Measurements from ENCODE around the gene SLC66A2.

Gene SLC66A2

GRCh38 chr18:79935499-79935898, 16.0 kb downstream of the SLC66A2 start:
- no peak for DNase-seq

DNA sequence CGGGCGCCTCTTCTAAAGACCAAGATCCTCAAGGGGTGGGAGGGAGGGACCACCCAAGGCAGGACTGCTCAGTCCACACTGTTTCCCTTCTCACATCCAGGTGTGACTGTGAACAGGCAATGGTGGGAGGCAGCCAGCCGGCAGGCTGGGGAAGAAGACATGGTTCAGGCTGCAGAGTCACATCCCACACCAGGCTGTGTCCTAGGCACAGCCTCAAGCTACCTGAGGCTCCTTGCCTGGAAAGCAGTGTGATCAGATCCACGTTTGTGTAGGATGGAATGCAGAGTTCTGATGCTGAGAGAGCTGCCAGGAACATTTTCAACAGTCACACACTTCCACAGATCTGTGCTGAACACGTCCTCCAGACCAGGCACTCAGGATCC, 16.4 kb downstream of the SLC66A2 start:
- DNase-seq: no peak

DNA sequence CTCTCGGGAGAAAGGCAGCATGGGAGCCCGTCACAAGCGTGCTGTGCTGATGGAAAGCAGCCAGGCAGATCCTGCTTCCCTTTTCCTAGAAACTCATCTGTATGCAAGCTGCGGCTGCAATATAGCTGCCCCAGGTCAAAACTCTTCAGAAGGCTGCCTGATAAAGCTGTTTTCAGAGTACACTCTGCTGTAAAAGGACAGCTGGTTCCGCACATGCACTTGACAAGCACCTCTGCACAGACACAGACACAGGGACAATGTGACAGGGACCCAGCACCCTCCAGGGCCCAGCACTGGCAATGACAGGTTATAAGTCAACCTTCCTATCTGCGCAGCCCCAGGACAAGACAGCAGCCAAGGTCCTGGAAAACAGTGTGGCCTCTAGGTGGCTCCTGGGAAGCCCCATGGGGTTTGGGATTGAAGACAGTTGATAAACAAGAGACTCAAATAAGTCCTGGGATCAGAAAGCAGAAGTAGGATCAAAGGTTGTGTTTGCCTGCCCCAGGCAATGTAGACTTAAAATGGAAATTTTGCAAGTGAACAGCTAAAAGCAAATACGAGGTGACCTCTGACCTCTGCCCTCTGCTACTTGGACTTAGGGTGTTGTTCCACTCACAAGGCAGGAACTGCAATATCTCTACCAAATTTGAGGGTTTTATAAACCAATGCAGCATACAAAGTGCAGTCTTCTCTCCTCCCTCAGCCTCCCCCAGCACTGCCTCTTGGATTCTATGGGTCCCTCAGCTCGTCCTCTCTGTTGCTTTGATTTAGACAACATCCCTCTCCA, 16.9 kb downstream of the SLC66A2 start:
- peak; percentile 89 for DNase-seq

DNA sequence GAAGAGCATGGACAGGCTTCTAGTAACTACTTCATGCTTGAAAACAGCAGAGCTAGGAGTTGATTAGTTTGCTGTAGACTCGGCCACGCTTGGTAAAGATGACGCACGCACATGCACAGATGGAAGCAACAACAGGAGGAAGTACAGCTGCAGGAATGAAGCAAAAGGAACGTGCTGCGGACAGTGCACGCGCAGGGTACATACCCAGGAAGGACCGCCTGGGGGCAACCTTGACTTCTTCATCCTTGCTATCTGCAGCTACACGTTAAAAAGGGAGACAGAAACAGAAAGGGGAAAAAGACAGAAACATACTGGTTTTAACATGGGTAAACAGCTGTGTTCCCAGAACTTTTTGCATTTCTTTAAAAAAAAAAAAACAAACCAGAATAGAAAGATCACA, 17.7 kb downstream of the SLC66A2 start:
- DNase-seq: peak; percentile 91

- no peak for DNase-seq
These were observed 18.5 kb downstream of the SLC66A2 start for GRCh38 chr18:79932907-79933306.

GRCh38 chr18:79931475-79931874, 20.0 kb downstream of the SLC66A2 start:
- DNase-seq: no peak

DNA sequence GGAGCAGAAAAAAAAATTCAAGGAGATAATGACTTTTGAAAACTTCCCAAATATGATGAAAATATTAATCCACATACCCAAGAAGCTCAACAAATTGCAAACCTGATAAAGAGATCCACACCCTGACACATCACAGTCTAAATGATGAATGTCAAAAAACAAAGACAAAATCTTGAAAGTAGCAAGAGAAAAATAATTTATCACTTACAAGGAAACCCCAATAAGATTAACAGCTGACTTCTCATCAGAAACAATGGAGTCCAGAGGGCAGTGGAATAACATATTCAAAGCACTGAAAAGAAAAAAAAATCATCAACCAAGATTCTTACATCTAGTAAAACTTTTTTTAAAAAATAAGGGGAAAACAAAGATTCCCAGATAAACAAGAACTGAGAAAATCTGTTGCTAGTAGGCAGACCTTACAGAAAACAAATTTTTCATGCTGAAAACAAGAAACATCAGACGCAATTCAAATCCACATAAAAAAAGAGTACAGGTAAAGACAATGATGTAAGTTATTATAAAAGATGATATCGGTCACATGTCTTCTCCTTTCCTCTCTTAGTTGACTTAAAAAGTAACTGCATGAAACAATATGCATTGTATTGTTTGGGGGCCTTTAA, 21.3 kb downstream of the SLC66A2 start:
- no peak for DNase-seq

DNA sequence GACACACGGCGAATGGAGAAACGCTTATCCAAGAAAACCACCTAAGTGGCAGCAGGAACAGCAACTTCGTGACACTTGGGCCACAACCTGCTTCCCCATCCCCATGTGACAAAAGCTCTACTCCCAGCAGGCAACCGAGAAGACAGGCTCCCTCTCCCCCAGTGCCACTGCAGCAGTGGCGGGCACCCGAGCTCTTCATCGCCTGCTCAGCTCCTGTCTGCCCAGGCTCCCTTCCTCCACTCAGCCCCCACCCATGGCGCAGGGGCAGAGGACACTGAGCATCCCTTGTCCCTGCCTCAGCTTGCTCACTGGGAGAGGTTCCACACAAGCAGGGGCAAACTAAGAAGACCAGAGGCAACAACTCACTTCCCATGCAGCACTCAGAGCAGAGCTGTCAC, 22.9 kb downstream of the SLC66A2 start:
- DNase-seq: no peak

- no peak for DNase-seq
These were observed 23.6 kb downstream of the SLC66A2 start for GRCh38 chr18:79927607-79928562.

- DNase-seq: no peak
These were observed 24.5 kb downstream of the SLC66A2 start for GRCh38 chr18:79926715-79927606.

DNA sequence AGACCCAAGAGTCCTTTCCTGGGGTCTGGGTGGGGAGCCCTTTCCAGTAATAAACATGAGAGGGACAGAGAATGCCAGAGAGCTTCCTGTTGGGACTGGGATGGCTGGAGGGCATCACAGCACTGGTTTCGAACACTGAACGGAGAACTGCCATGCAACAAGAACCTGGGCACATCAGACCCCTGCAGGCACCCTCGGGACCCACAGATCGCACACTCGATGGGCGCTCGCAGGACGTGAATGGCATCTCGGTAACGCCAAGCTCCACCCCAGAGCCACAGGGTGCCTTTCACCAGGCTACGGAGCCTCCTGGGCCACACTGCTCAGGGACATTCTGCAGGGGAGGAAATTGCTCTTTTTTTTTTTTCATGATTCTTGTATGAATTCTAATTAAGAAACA, 25.1 kb downstream of the SLC66A2 start:
- DNase-seq: no peak

DNA sequence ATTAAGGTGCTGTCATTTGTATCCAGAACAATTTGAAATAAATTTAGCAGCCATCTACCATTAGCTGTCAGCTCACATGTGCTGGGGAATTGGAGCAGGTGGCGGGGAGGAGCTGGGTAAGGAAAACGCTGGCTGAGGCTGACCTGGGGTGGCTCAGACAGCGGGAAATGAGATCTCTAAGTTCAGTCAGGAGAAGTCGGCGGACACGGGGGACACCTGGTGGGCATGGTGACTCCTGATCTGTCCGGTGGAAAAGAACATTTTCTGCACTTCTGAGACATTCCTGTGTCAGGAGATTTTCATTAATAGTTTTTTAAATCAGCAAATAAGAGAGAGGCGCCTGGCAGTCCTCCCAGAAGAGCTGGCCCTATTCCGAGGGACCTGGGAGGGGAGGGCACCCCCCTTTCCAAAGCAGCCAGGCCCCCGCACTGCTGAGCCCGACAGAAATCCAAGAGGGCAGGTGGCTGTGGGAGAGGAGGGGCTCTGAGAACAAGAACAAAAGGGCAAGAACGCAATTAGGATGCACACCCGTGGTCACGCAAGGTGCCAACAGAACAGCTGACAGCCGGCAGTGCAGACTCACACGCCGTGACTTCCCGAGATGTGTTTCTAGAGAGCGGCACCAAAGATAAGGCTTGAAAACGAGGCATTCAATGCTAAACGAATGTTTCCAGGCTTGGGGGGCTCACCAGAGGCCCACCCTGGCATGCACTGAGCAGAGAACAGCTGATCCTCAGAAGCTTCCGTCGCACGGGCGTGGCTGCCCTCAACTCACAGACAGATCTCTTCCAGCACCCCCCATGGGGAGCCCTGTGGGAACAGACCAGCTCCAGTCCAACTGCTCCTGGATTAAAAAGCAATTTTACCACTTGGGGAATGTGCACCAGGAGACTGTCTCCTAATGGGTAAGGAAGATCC, 26.4 kb downstream of the SLC66A2 start:
- no peak for DNase-seq

- DNase-seq: no peak
These were observed 27.4 kb downstream of the SLC66A2 start for GRCh38 chr18:79923896-79924585.

- no peak for DNase-seq
These were observed 28.5 kb downstream of the SLC66A2 start for GRCh38 chr18:79922971-79923411.

GRCh38 chr18:79921984-79922965, 29.2 kb downstream of the SLC66A2 start:
- no peak for DNase-seq

- DNase-seq: no peak
These were observed 32.4 kb downstream of the SLC66A2 start for GRCh38 chr18:79919089-79919488.

DNA sequence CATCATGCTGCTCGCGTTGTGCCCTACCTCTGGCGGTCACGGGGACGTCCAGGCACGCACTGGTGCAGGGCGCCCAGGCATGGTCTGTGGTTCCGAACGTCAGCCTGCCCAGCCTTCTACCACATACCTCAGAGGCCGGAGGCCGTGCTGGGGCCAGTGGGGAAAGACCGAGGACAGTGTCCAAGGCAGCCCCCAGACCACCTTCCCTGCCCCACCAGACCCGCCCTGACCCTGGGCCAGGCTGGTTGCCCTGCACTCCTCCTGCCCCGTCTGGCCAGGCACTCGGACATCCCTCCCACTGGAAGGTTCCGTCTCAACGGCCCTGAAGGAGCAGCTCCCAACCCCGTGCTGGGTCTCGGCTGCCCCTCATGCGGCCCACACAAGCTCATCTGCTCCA, 32.8 kb downstream of the SLC66A2 start:
- no peak for DNase-seq

- DNase-seq: no peak
These were observed 33.4 kb downstream of the SLC66A2 start for GRCh38 chr18:79917853-79918614.
